Natural killer cell (primary cell): Measurements from ENCODE around the gene GNLY. TPM values are rescaled to one million over a fixed set of nuclear protein-coding genes. Genes with fewer than 3 reads are reported as not detected.
"Not testable (repeated sequence)": the region's sequence is repeated elsewhere in the genome, so short reads cannot be mapped to it uniquely, and the experiment has no call there.

ENCODE experiments used
- ATAC-seq, 3 donors: fragments of 150-1000 bp in 2 of 3; fragments of 200-7000 bp in 1 of 3; cut with Tn5 transposase; 1 replicate in 1 of 3; 2 replicates in 2 of 3; pipeline ENCODE4 v1.10.0; 2021; ENCODE audit warnings: mild to moderate bottlenecking in 2 of 3, moderate library complexity in 2 of 3
- DNase-seq, 2 donors: peaks; one replicate each; pipeline versions ENCODE4 v3.0.0 to v3.0.0-alpha.2; 2013 to 2021; ENCODE audit warnings: mixed read lengths in 1 of 2
- H3K27ac ChIP-seq: one replicate; pipeline ENCODE4 v1.5.1; 2013; ENCODE audit warnings: mild to moderate bottlenecking, low read length
- H3K27me3 ChIP-seq: one replicate; pipeline ENCODE4 v1.6.1; 2013; ENCODE audit warnings: low read length; ENCODE audit not compliant: control insufficient read depth, insufficient read depth
- H3K36me3 ChIP-seq: one replicate; pipeline ENCODE4 v1.6.1; 2013; ENCODE audit warnings: low read length; ENCODE audit not compliant: control insufficient read depth, insufficient read depth
- H3K4me1 ChIP-seq: one replicate; pipeline ENCODE4 v1.6.1; 2013; ENCODE audit warnings: low read length; ENCODE audit not compliant: control insufficient read depth, insufficient read depth
- H3K4me3 ChIP-seq: one replicate; pipeline ENCODE4 v1.5.1; 2013; ENCODE audit warnings: low read length
- H3K9me3 ChIP-seq: one replicate; pipeline ENCODE4 v1.6.1; 2013; ENCODE audit warnings: low read length; ENCODE audit not compliant: control insufficient read depth, insufficient read depth
- H3K27ac Mint-ChIP-seq, 2 donors: one replicate each; pipeline ENCODE4 v1.8.0; 2022; ENCODE audit warnings: mild to moderate bottlenecking in 2 of 2, mixed read lengths in 2 of 2, moderate library complexity in 1 of 2
- H3K27me3 Mint-ChIP-seq, 2 donors: one replicate each; pipeline ENCODE4 v1.8.0; 2022; ENCODE audit warnings: low read depth in 2 of 2, mixed read lengths in 2 of 2
- H3K36me3 Mint-ChIP-seq: one replicate; pipeline ENCODE4 v1.8.0; 2022; ENCODE audit warnings: mixed read lengths
- H3K4me1 Mint-ChIP-seq, 2 donors: one replicate each; pipeline ENCODE4 v1.8.0; 2022; ENCODE audit warnings: mixed read lengths in 2 of 2
- H3K4me3 Mint-ChIP-seq: one replicate; pipeline ENCODE4 v1.8.0; 2022; ENCODE audit warnings: mild to moderate bottlenecking, moderate library complexity, mixed read lengths
- H3K9me3 Mint-ChIP-seq, 2 donors: one replicate each; pipeline ENCODE4 v1.8.0; 2022; ENCODE audit warnings: mixed read lengths in 2 of 2
- CTCF ChIP-seq: fragments of 200-600 bp; IDR thresholded peaks from one replicate; pipeline ENCODE4 v1.8.0; 2022; ENCODE audit warnings: antibody characterized with exemption
- WGBS: methylation state at CpG from one replicate; pipeline ENCODE4 v1.1.7; 2013; ENCODE audit warnings: missing lambda C conversion rate; ENCODE audit not compliant: insufficient coverage; 5-methylcytosine and 5-hydroxymethylcytosine counted together
- intact Hi-C: fragments of 100-400 bp; cut with micrococcal nuclease; formaldehyde crosslinking; loops from one replicate; pipeline ENCODE4 v1.14.2; 2022
- total RNA-seq, 4 donors: library from RNA; stranded (reverse); fragments of 120-200 nt in 1 of 4; gene quantifications; one replicate each; pipeline versions ENCODE4 v1.2.3 to v1.2.4, GENCODE V29; 2013 to 2022

GNLY gene
- total RNA-seq, 3 donors from 2014 or later (not counting 1 experiment from before 2014, with no cell fraction given), result 4,938 to 8,199 (median 6,542) TPM

- Histone ChIP-seq H3K9me3 (no peaks in the 10 kb centered on the region), H3K27me3 (no peaks in the 10 kb centered on the region), H3K36me3 (no peaks in the 10 kb centered on the region), H3K4me3 (no peak overlapping the region), H3K27ac (no peak overlapping the region), H3K4me1 (peaks cover 11% of the 10 kb centered on the region)
- 83% methylated on average over 3 of the region's 3 CpGs for WGBS
- no peaks in the 10 kb centered on the region for H3K9me3 Mint-ChIP-seq
- DNase-seq (no peak), ATAC-seq (no peak)
- H3K4me3 Mint-ChIP-seq, result no peak overlapping the region
- intact Hi-C loops, result no loop called here
- peaks cover 0 to 5% of the 10 kb centered on the region in 2 donors for H3K27me3 Mint-ChIP-seq
- H3K27ac Mint-ChIP-seq, result no peak overlapping the region
- no peaks in the 10 kb centered on the region for H3K36me3 Mint-ChIP-seq
- no peak for TF ChIP-seq CTCF
- peaks cover 0 to 4% of the 10 kb centered on the region in 2 donors for H3K4me1 Mint-ChIP-seq
Observed at GRCh38 chr2:85668857-85669142, 25.4 kb upstream of the GNLY start.

GRCh38 chr2:85669549-85669948 is 24.6 kb upstream of the GNLY start:
- H3K27ac ChIP-seq, result no peak overlapping the region
- H3K27me3 ChIP-seq, result no peaks in the 10 kb centered on the region
- H3K9me3 ChIP-seq, result no peaks in the 10 kb centered on the region
- H3K36me3 ChIP-seq, result no peaks in the 10 kb centered on the region
- Mint-ChIP-seq H3K27ac (no peak overlapping the region), H3K36me3 (no peaks in the 10 kb centered on the region), H3K4me3 (no peak overlapping the region), H3K27me3 (peaks cover 0 to 5% of the 10 kb centered on the region in 2 donors), H3K4me1 (peaks cover 0 to 4% of the 10 kb centered on the region in 2 donors), H3K9me3 (no peaks in the 10 kb centered on the region)
- 75% methylated on average over 5 of the region's 5 CpGs for WGBS
- peaks cover 11% of the 10 kb centered on the region for H3K4me1 ChIP-seq
- intact Hi-C loops, result no loop called here
- no peak for DNase-seq
- no peak for ATAC-seq
- TF ChIP-seq CTCF, result no peak
- no peak overlapping the region for H3K4me3 ChIP-seq

GRCh38 chr2:85670416-85670815 is 23.7 kb upstream of the GNLY start:
- H3K9me3 ChIP-seq, H3K4me3 ChIP-seq, H3K27me3 ChIP-seq, H3K4me1 Mint-ChIP-seq, H3K36me3 ChIP-seq, DNase-seq, H3K36me3 Mint-ChIP-seq, H3K27ac Mint-ChIP-seq, H3K27me3 Mint-ChIP-seq, H3K4me3 Mint-ChIP-seq, ATAC-seq, H3K9me3 Mint-ChIP-seq, intact Hi-C loops, H3K27ac ChIP-seq: not testable (repeated sequence)
- H3K4me1 ChIP-seq, result peaks cover 11% of the 10 kb centered on the region
- WGBS, result 84% methylated on average over 11 of the region's 13 CpGs

GRCh38 chr2:85672456-85672855 is 21.7 kb upstream of the GNLY start:
- H3K27ac ChIP-seq, result no peak overlapping the region
- H3K36me3 Mint-ChIP-seq, result no peaks in the 10 kb centered on the region
- H3K27me3 Mint-ChIP-seq, result peaks cover 0 to 4% of the 10 kb centered on the region in 2 donors
- ATAC-seq (no peak), DNase-seq (no peak)
- H3K9me3 Mint-ChIP-seq, result no peaks in the 10 kb centered on the region
- H3K36me3 ChIP-seq, result no peaks in the 10 kb centered on the region
- H3K27me3 ChIP-seq, result no peaks in the 10 kb centered on the region
- H3K27ac Mint-ChIP-seq, result no peak overlapping the region
- TF ChIP-seq CTCF, result no peak
- WGBS, result 79% methylated on average over 8 of the region's 9 CpGs
- H3K4me1 ChIP-seq, result peaks cover 9% of the 10 kb centered on the region
- no peak overlapping the region for H3K4me3 ChIP-seq
- H3K9me3 ChIP-seq, result no peaks in the 10 kb centered on the region
- intact Hi-C loops, result no loop called here
- H3K4me1 Mint-ChIP-seq, result no peaks in the 10 kb centered on the region
- no peak overlapping the region for H3K4me3 Mint-ChIP-seq
